ENCODE measurements around the gene PARVB.

- TF ChIP-seq, protein P1, sequence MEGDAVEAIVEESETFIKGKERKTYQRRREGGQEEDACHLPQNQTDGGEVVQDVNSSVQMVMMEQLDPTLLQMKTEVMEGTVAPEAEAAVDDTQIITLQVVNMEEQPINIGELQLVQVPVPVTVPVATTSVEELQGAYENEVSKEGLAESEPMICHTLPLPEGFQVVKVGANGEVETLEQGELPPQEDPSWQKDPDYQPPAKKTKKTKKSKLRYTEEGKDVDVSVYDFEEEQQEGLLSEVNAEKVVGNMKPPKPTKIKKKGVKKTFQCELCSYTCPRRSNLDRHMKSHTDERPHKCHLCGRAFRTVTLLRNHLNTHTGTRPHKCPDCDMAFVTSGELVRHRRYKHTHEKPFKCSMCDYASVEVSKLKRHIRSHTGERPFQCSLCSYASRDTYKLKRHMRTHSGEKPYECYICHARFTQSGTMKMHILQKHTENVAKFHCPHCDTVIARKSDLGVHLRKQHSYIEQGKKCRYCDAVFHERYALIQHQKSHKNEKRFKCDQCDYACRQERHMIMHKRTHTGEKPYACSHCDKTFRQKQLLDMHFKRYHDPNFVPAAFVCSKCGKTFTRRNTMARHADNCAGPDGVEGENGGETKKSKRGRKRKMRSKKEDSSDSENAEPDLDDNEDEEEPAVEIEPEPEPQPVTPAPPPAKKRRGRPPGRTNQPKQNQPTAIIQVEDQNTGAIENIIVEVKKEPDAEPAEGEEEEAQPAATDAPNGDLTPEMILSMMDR (conservative IDR thresholded peaks at IDR 0.05 in 1 of 2, IDR thresholded peaks at IDR 0.05 in 1 of 2; ENCODE audit: low read depth in 1 of 2, low read length in 2 of 2), result no peak
- TF ChIP-seq EZH2 (IDR thresholded peaks at IDR 0.05; ENCODE audit: low read length, missing control alignments), result no peak
Observed at GRCh38 chr22:43995057-43995685, 28.9 kb upstream of the PARVB start.
